Progenitor cell of endocrine pancreas (in vitro differentiated cells): Measurements from ENCODE around the gene IARS2. TPM values are rescaled to one million over a fixed set of nuclear protein-coding genes. Genes with fewer than 3 reads are reported as not detected.
"Not testable (repeated sequence)": the region's sequence is repeated elsewhere in the genome, so short reads cannot be mapped to it uniquely, and the experiment has no call there.

Experiments
- DNase-seq: peaks from one replicate; pipeline ENCODE4 v3.0.0; 2021; ENCODE audit warnings: low spot score; ENCODE audit not compliant: unreplicated experiment
- H3K27ac Mint-ChIP-seq: 2 replicates; pipeline ENCODE4 v1.8.0; 2021; ENCODE audit warnings: mild to moderate bottlenecking, moderate library complexity, mixed read lengths
- H3K27me3 Mint-ChIP-seq: 2 replicates; pipeline ENCODE4 v1.8.0; 2021; ENCODE audit warnings: mixed read lengths
- H3K36me3 Mint-ChIP-seq: 2 replicates; pipeline ENCODE4 v1.8.0; 2022; ENCODE audit warnings: mixed read lengths; ENCODE audit not compliant: insufficient read depth
- H3K4me1 Mint-ChIP-seq: 2 replicates; pipeline ENCODE4 v1.8.0; 2021; ENCODE audit warnings: low read depth, mixed read lengths
- H3K4me3 Mint-ChIP-seq: 2 replicates; pipeline ENCODE4 v1.8.0; 2021; ENCODE audit warnings: low read depth, mild to moderate bottlenecking, moderate library complexity, mixed read lengths
- H3K9me3 Mint-ChIP-seq: 2 replicates; pipeline ENCODE4 v1.8.0; 2021; ENCODE audit warnings: low read depth, mixed read lengths
- CTCF ChIP-seq: fragments of 200-600 bp; sonication (generic); IDR thresholded peaks from one replicate; pipeline ENCODE4 v1.5.0; 2021; ENCODE audit warnings: antibody characterized with exemption, mild to moderate bottlenecking; ENCODE audit not compliant: unreplicated experiment
- total RNA-seq: library from RNA; stranded (reverse); gene quantifications from 2 replicates; pipeline ENCODE4 v1.2.1, GENCODE V29; 2021

Gene IARS2
- total RNA-seq, 1 donor from 2014 or later: 60.7 TPM

GRCh38 chr1:220149742-220150141 is 55.8 kb downstream of the IARS2 start:
- TF ChIP-seq CTCF: no peak
- Mint-ChIP-seq H3K4me3 (no peak overlapping the region), H3K4me1 (no peaks in the 10 kb centered on the region), H3K36me3 (peaks cover 18% of the 10 kb centered on the region), H3K27me3 (no peaks in the 10 kb centered on the region), H3K27ac (no peak overlapping the region), H3K9me3 (no peaks in the 10 kb centered on the region)
- no peak for DNase-seq

- no peak for TF ChIP-seq CTCF
- DNase-seq: no peak
- no peak overlapping the region for H3K4me3 Mint-ChIP-seq
- no peaks in the 10 kb centered on the region for H3K27me3 Mint-ChIP-seq
- no peaks in the 10 kb centered on the region for H3K4me1 Mint-ChIP-seq
- H3K36me3 Mint-ChIP-seq: peaks cover 15% of the 10 kb centered on the region
- H3K9me3 Mint-ChIP-seq: no peaks in the 10 kb centered on the region
- H3K27ac Mint-ChIP-seq: no peak overlapping the region
Observed at GRCh38 chr1:220151454-220151853, 57.5 kb downstream of the IARS2 start.

- H3K27me3 Mint-ChIP-seq: no peaks in the 10 kb centered on the region
- no peak for TF ChIP-seq CTCF
- H3K36me3 Mint-ChIP-seq: peaks cover 16% of the 10 kb centered on the region
- H3K4me1 Mint-ChIP-seq: no peaks in the 10 kb centered on the region
- H3K4me3 Mint-ChIP-seq: no peak overlapping the region
- H3K9me3 Mint-ChIP-seq: no peaks in the 10 kb centered on the region
- DNase-seq: no peak
- no peak overlapping the region for H3K27ac Mint-ChIP-seq
Observed at GRCh38 chr1:220153147-220153546, 59.2 kb downstream of the IARS2 start.

GRCh38 chr1:220156620-220157146 is 62.8 kb downstream of the IARS2 start:
- H3K27me3 Mint-ChIP-seq: no peaks in the 10 kb centered on the region
- no peak for TF ChIP-seq CTCF
- peak overlapping the region; percentile 12 for H3K27ac Mint-ChIP-seq
- no peaks in the 10 kb centered on the region for H3K4me1 Mint-ChIP-seq
- peaks cover 17% of the 10 kb centered on the region for H3K36me3 Mint-ChIP-seq
- no peaks in the 10 kb centered on the region for H3K9me3 Mint-ChIP-seq
- DNase-seq: no peak
- no peak overlapping the region for H3K4me3 Mint-ChIP-seq

GRCh38 chr1:220157738-220158137 is 63.8 kb downstream of the IARS2 start:
- no peak for TF ChIP-seq CTCF
- no peak overlapping the region for H3K27ac Mint-ChIP-seq
- H3K4me3 Mint-ChIP-seq: no peak overlapping the region
- no peaks in the 10 kb centered on the region for H3K4me1 Mint-ChIP-seq
- no peak for DNase-seq
- H3K9me3 Mint-ChIP-seq: no peaks in the 10 kb centered on the region
- no peaks in the 10 kb centered on the region for H3K27me3 Mint-ChIP-seq
- peaks cover 17% of the 10 kb centered on the region for H3K36me3 Mint-ChIP-seq

- not testable (repeated sequence) for H3K4me3 Mint-ChIP-seq, H3K4me1 Mint-ChIP-seq, DNase-seq, H3K27me3 Mint-ChIP-seq, H3K27ac Mint-ChIP-seq, H3K9me3 Mint-ChIP-seq
- peaks cover 15% of the 10 kb centered on the region for H3K36me3 Mint-ChIP-seq
Observed at GRCh38 chr1:220158530-220158929, 64.6 kb downstream of the IARS2 start.
